A673 (cell line): ENCODE data around the gene SCPEP1. TPM values are rescaled to one million over a fixed set of nuclear protein-coding genes. Genes with fewer than 3 reads are reported as not detected.

ENCODE experiments used
- BruUV-seq: library from RNA; stranded (reverse); fragments of 400-500 nt; replicated peaks from 2 replicates; lab custom pipeline; 2021; lab: Mats Ljungman, UMichigan
- CTCF ChIA-PET: fragments of 300-600 bp; sonication (Branson Sonifier 250); formaldehyde crosslinking; loops from one replicate; lab custom pipeline; 2022; ENCODE audit warnings: antibody characterized with exemption; lab: Charles Lee
- POLR2A ChIA-PET: fragments of 300-600 bp; sonication (Branson Sonifier 250); formaldehyde crosslinking; loops from one replicate; lab custom pipeline; 2022; ENCODE audit warnings: antibody characterized with exemption; ENCODE audit not compliant: low non-redundant PET; lab: Charles Lee
- DNase-seq: peaks from one replicate; pipeline ENCODE4 v3.0.0-alpha.2; 2015; ENCODE audit warnings: low spot score
- H3K27ac ChIP-seq: fragments of 200-600 bp; sonication (generic); 2 replicates; pipeline ENCODE4 v1.5.1; 2016; ENCODE audit warnings: mixed run types, low read depth, mild to moderate bottlenecking, mixed read lengths, antibody characterized with exemption, low read length; ENCODE audit not compliant: poor library complexity, severe bottlenecking
- H3K27me3 ChIP-seq: fragments of 200-600 bp; sonication (generic); replicated peaks from 2 replicates; pipeline ENCODE4 v1.6.1; 2017; ENCODE audit warnings: mixed run types, low read depth, mild to moderate bottlenecking, mixed read lengths, antibody characterized with exemption, low read length; ENCODE audit not compliant: insufficient read depth, poor library complexity
- H3K36me3 ChIP-seq: fragments of 200-600 bp; sonication (generic); 2 replicates; pipeline ENCODE4 v1.6.1; 2016; ENCODE audit warnings: mixed run types, mild to moderate bottlenecking, mixed read lengths, antibody characterized with exemption, low read length; ENCODE audit not compliant: insufficient read depth, poor library complexity, severe bottlenecking
- H3K4me1 ChIP-seq: fragments of 200-600 bp; sonication (generic); 2 replicates; pipeline ENCODE4 v1.6.1; 2017; ENCODE audit warnings: mixed run types, mild to moderate bottlenecking, mixed read lengths, antibody characterized with exemption, low read length; ENCODE audit not compliant: insufficient read depth, poor library complexity, severe bottlenecking
- H3K4me3 ChIP-seq: fragments of 200-600 bp; sonication (generic); 2 replicates; pipeline ENCODE4 v1.5.1; 2016; ENCODE audit warnings: low read depth, mixed run types, mild to moderate bottlenecking, mixed read lengths, low read length; ENCODE audit not compliant: poor library complexity, severe bottlenecking
- H3K9me3 ChIP-seq: fragments of 200-600 bp; sonication (generic); 2 replicates; pipeline ENCODE4 v1.6.1; 2016; ENCODE audit warnings: mixed run types, low read depth, mild to moderate bottlenecking, mixed read lengths, antibody characterized with exemption, low read length; ENCODE audit not compliant: poor library complexity, severe bottlenecking
- EZH2 ChIP-seq: fragments of 200-600 bp; sonication (generic); IDR thresholded peaks from 2 replicates; pipeline ENCODE4 v1.6.1; 2017; ENCODE audit warnings: borderline replicate concordance, low read depth, mild to moderate bottlenecking, mixed read lengths, antibody characterized with exemption, low read length; ENCODE audit not compliant: poor library complexity, severe bottlenecking
- intact Hi-C: fragments of 100-400 bp; cut with micrococcal nuclease; formaldehyde crosslinking; loops from one replicate; pipeline ENCODE4 v1.10.0; 2022; ENCODE audit not compliant: unreplicated experiment
- total RNA-seq: library from RNA; stranded (reverse); gene quantifications from 2 replicates; pipeline ENCODE4 v1.2.3, GENCODE V29; 2021
- TF ChIP-seq, protein P1 (sequence below): fragments of 300-800, 200-600 bp; sonication (generic); conservative IDR thresholded peaks from 2 replicates; pipeline ENCODE4 v1.5.1; 2017; ENCODE audit warnings: low read depth, mild to moderate bottlenecking, antibody characterized with exemption, low read length, moderate library complexity, mixed read lengths

SCPEP1 gene
- total RNA-seq, 1 experiment from 2014 or later, result 31.8 TPM

DNA sequence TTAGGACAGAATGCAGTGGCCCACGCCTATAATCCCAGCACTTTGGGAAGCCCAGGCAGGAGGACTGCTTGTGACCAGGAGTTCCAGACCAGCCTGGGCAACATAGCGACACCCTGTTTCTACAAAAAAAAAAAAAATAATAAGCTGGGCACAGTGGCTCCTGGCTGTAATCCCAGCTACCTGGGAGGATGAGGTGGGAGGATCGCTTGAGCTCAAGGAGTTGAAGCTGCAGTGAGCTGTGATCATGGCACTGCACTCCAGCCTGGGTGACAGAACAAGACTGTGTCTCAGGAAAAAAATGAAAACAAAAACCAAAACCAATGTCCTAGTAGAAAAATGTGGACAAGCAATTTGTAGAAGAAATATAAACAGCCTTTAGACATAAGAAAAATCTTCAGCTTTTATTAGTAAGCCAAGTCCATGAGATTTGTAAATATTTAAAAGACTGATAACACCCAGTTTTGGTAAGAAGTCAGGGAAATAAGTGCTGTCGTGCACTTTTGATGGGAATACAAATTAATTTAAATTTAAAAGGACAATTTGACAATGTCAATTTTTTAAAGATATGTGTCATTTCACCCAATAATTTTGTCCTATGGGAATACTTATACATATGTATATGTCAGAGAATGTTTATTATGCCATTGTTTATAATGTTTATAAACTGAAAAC lies 11.1 kb downstream of the SCPEP1 start:
- DNase-seq, result no peak
- no TSS peak for BruUV-seq
- Histone ChIP-seq H3K27me3 (no peaks in the 10 kb centered on the region), H3K4me3 (no peak overlapping the region), H3K9me3 (no peaks in the 10 kb centered on the region), H3K4me1 (no peaks in the 10 kb centered on the region), H3K27ac (no peak overlapping the region), H3K36me3 (no peaks in the 10 kb centered on the region)
- CTCF ChIA-PET, result no interaction called here
- POLR2A ChIA-PET, result no interaction called here
- no peak for TF ChIP-seq EZH2
- TF ChIP-seq, protein P1, sequence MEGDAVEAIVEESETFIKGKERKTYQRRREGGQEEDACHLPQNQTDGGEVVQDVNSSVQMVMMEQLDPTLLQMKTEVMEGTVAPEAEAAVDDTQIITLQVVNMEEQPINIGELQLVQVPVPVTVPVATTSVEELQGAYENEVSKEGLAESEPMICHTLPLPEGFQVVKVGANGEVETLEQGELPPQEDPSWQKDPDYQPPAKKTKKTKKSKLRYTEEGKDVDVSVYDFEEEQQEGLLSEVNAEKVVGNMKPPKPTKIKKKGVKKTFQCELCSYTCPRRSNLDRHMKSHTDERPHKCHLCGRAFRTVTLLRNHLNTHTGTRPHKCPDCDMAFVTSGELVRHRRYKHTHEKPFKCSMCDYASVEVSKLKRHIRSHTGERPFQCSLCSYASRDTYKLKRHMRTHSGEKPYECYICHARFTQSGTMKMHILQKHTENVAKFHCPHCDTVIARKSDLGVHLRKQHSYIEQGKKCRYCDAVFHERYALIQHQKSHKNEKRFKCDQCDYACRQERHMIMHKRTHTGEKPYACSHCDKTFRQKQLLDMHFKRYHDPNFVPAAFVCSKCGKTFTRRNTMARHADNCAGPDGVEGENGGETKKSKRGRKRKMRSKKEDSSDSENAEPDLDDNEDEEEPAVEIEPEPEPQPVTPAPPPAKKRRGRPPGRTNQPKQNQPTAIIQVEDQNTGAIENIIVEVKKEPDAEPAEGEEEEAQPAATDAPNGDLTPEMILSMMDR, result no peak
- intact Hi-C loops, result no loop called here

DNA sequence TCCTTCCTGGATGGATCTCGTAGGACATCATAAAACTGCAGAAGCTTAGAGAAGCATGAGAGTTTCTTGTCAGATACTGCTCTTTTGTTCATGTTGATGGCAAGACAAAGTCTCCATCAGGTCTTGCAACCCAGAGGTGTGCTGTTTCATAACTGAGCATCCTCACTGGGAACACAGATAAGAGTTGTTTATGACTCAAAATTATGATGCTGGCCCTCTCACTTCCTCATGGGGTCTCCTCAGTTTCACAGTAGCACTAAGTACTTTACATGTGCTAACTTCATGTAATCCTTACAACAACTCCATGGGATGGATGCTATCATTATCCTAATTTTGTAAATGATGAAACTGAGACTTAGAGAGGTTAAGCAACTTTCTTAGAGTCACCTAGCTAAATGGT lies 14.4 kb downstream of the SCPEP1 start:
- Histone ChIP-seq H3K4me3 (no peak overlapping the region), H3K27ac (no peak overlapping the region), H3K9me3 (no peaks in the 10 kb centered on the region), H3K36me3 (no peaks in the 10 kb centered on the region), H3K27me3 (no peaks in the 10 kb centered on the region), H3K4me1 (no peaks in the 10 kb centered on the region)
- POLR2A ChIA-PET, result no interaction called here
- intact Hi-C loops, result no loop called here
- CTCF ChIA-PET, result no interaction called here
- BruUV-seq, result no TSS peak
- DNase-seq, result no peak
- TF ChIP-seq EZH2, result no peak
- TF ChIP-seq, protein P1, result no peak

DNA sequence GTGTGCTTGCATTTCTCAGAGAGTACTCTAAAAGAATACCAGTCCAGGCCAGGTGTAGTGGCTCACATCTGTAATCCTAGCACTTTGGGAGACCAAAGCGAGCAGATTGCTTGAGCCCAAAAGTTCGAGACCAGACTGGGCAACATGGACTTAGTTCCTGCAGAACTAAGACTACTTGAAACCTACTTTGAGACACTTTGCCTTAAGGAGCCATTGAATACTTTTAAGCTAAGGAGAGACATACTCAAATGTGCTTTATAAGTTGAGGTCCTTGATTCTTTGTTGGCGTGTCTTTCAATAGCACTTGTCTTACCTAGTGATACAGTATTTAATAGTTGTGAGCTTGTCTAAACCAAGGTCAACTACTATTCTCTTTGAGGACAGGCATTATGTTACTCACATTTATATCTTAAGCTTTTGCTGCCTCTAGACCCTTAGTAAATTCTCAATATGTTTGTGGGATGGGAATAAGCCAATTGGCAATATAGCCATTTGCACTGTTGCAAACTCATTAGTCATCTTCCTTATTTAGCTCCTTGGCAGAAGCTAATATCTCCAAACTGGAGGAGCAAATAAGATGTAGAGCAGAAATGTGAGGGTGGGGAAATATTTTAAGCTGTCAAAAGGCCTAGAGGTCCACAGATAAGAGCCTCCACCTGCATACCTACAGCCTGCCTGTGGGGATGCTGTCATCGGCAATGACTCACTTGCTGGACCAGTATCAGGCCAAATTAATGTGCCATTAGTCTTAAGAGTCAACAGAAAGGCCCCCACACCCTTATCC lies 16.3 kb downstream of the SCPEP1 start:
- no peak overlapping the region for H3K27ac ChIP-seq
- BruUV-seq, result no TSS peak
- H3K4me1 ChIP-seq, result no peaks in the 10 kb centered on the region
- intact Hi-C loops, result no loop called here
- no peaks in the 10 kb centered on the region for H3K9me3 ChIP-seq
- TF ChIP-seq, protein P1, result no peak
- TF ChIP-seq EZH2, result no peak
- no peak overlapping the region for H3K4me3 ChIP-seq
- H3K27me3 ChIP-seq, result no peaks in the 10 kb centered on the region
- no peaks in the 10 kb centered on the region for H3K36me3 ChIP-seq
- ChIA-PET CTCF (no interaction called here), POLR2A (no interaction called here)
- no peak for DNase-seq
